Forelimb muscle (tissue), 1 donor: ENCODE data around the gene COA1. TPM values are rescaled to one million over a fixed set of nuclear protein-coding genes. Genes with fewer than 3 reads are reported as not detected.

Source experiments
- DNase-seq: peaks from one replicate; pipeline ENCODE4 v3.0.0-alpha.2; 2013; ENCODE audit warnings: low read depth
- polyA plus RNA-seq: library from polyadenylated mRNA; unstranded; fragments of 120-200 nt; gene quantifications from one replicate; pipeline ENCODE4 v1.2.1, GENCODE V29; 2013; ENCODE audit not compliant: insufficient read length

The COA1 gene
- polyA plus RNA-seq, 1 donor, result 42.2 TPM

- no peak for DNase-seq
Measured at GRCh38 chr7:43592326-43592725, 137.0 kb downstream of the COA1 start.

- no peak for DNase-seq
Measured at GRCh38 chr7:43591558-43592180, 137.7 kb downstream of the COA1 start.

DNA sequence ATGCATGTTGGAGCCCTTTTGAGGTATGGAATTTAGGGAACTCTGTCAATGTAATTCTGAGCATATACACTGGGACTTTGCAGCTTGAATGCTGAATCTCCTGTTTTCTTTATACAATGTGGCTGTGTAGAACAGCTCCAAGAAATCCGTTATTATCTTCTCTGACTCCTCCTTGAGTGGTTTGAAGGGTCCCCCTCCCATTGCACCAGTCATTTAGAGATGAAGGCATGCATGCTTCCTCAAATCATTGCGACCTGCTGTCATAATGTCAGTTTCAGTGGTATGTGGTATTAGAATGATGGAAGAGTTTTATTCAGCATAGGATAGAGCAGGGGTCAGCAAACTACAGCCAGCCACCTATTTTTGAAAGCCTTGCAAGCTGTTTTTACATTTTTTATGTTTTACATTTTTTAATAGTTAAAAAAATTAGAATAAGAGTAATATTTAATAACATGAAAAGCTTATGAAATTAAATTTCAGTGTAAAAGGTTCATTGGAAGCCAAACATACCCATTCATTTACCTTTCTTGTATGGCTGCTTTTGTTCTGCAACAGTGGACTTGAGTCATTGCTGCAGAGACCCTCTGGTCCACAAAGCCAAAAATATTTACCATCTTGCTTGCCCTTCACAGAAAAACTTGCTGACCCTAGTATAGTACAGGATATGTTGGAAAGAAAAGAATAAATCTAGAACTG, 138.3 kb downstream of the COA1 start:
- DNase-seq, result no peak

GRCh38 chr7:43589728-43590127, 139.6 kb downstream of the COA1 start:
- no peak for DNase-seq

Other genes with a start within 250 kb of the COA1 start
- 27.8 TPM for gene STK17A, start 146.4 kb downstream of the COA1 start, polyA plus RNA-seq
- 32.6 TPM for gene BLVRA, start 29.2 kb upstream of the COA1 start, polyA plus RNA-seq
- gene MRPS24, start 140.0 kb upstream of the COA1 start, polyA plus RNA-seq, result 77.3 TPM
- gene URGCP, start 177.1 kb upstream of the COA1 start, polyA plus RNA-seq, result 17.1 TPM
- 19.1 TPM for gene UBE2D4, start 196.9 kb upstream of the COA1 start, polyA plus RNA-seq